HepG2 (cell line): ENCODE measurements around the gene PDK2. TPM values are rescaled to one million over a fixed set of nuclear protein-coding genes. Genes with fewer than 3 reads are reported as not detected.

Experiments used
- ETV6 ChIP-seq: sonication (generic); formaldehyde crosslinking; conservative IDR thresholded peaks from 2 replicates; pipeline ENCODE4 v1.4.0; 2020; ENCODE audit warnings: missing genetic modification reagents
- FOXK1 ChIP-seq: sonication (generic); formaldehyde crosslinking; IDR thresholded peaks from 2 replicates; pipeline ENCODE4 v1.4.0; 2020; ENCODE audit warnings: low read depth, missing genetic modification reagents, borderline replicate concordance
- MEIS1 ChIP-seq: sonication (generic); formaldehyde crosslinking; IDR thresholded peaks from 2 replicates; pipeline ENCODE4 v1.9.0; 2021; ENCODE audit warnings: mild to moderate bottlenecking, missing genetic modification reagents, moderate library complexity, borderline replicate concordance
- NBN ChIP-seq: fragments of 450-650 bp; conservative IDR thresholded peaks from 2 replicates; pipeline ENCODE4 v1.6.1; 2017
- SATB2 ChIP-seq: sonication (generic); formaldehyde crosslinking; IDR thresholded peaks from 2 replicates; pipeline ENCODE4 v1.5.0; 2020; ENCODE audit warnings: missing genetic modification reagents
- SMAD9 ChIP-seq: sonication (generic); formaldehyde crosslinking; IDR thresholded peaks from 2 replicates; pipeline ENCODE4 v1.5.1; 2020; ENCODE audit warnings: mild to moderate bottlenecking, missing genetic modification reagents
- SP4 ChIP-seq: sonication (generic); formaldehyde crosslinking; IDR thresholded peaks from 2 replicates; pipeline ENCODE4 v1.8.1; 2023; ENCODE audit warnings: mild to moderate bottlenecking, missing genetic modification reagents
- ZBTB7B ChIP-seq: sonication (generic); formaldehyde crosslinking; IDR thresholded peaks from 2 replicates; pipeline ENCODE4 v1.4.0; 2020; ENCODE audit warnings: missing genetic modification reagents
- ZNF451 ChIP-seq: sonication (generic); formaldehyde crosslinking; IDR thresholded peaks from 2 replicates; pipeline ENCODE4 v1.5.0; 2020; ENCODE audit warnings: mild to moderate bottlenecking, missing genetic modification reagents
- ZNF558 ChIP-seq: sonication (generic); formaldehyde crosslinking; IDR thresholded peaks from 2 replicates; pipeline ENCODE4 v1.9.0; 2022; ENCODE audit warnings: mild to moderate bottlenecking, missing genetic modification reagents, borderline replicate concordance
- ZNF646 ChIP-seq: sonication (generic); formaldehyde crosslinking; IDR thresholded peaks from 2 replicates; pipeline ENCODE4 v1.9.0; 2021; ENCODE audit warnings: mild to moderate bottlenecking, missing genetic modification reagents
- ZNF674 ChIP-seq: sonication (generic); formaldehyde crosslinking; IDR thresholded peaks from 2 replicates; pipeline ENCODE4 v1.5.0; 2020; ENCODE audit warnings: low read depth, mild to moderate bottlenecking, missing genetic modification reagents
- ZNF710 ChIP-seq: sonication (generic); formaldehyde crosslinking; IDR thresholded peaks from 2 replicates; pipeline ENCODE4 v1.5.0; 2020; ENCODE audit warnings: mild to moderate bottlenecking, missing genetic modification reagents, borderline replicate concordance
- ZNF713 ChIP-seq: sonication (generic); formaldehyde crosslinking; IDR thresholded peaks from 2 replicates; pipeline ENCODE4 v1.4.0; 2020; ENCODE audit warnings: mild to moderate bottlenecking, missing genetic modification reagents
- polyA plus RNA-seq, 8 experiments: library from polyadenylated mRNA; depleted of rRNA in 3 of 8; stranded (reverse) in 7 of 8; unstranded in 1 of 8; fragments of >200 nt; fragmentation: Illumina TruSeq in 4 of 8; extraction: Trizol in 4 of 8; gene quantifications; 2 replicates each; pipeline versions ENCODE4 v1.2.1 to v1.2.3, GENCODE V29; 2011 to 2016; ENCODE audit warnings: low read depth in 4 of 8, missing spikeins in 1 of 8, mixed read lengths in 1 of 8; ENCODE audit not compliant: insufficient read depth in 1 of 8
- total RNA-seq, 5 experiments: library from RNA; depleted of rRNA; stranded (reverse); fragments of >200 nt; fragmentation: Illumina TruSeq; extraction: Trizol; gene quantifications; 2 replicates each; pipeline ENCODE4 v1.2.3, GENCODE V29; 2016; ENCODE audit warnings: low read depth in 1 of 5
- TF ChIP-seq, protein P1 (sequence below): sonication (generic); formaldehyde crosslinking; IDR thresholded peaks from 2 replicates; pipeline ENCODE4 v1.5.1; 2020; ENCODE audit warnings: missing genetic modification reagents, mild to moderate bottlenecking, borderline replicate concordance

The PDK2 gene
- total and polyA plus RNA-seq, 2 of the 13 experiments (the other 11 are each of a cell fraction or from before 2014, with no cell fraction given): 18.5 to 59.7 TPM

GRCh38 chr17:50161023-50161910 lies 66.1 kb downstream of the PDK2 start (continued):
- TF ChIP-seq ZNF710 (CRISPR knock-in tag) (no peak), FOXK1 (CRISPR knock-in tag) (peak; percentile 84; the same call in 1 of the 2 replicates), MEIS1 (CRISPR knock-in tag) (peak; percentile 51; the same call in 1 of the 2 replicates), SMAD9 (no peak), ZNF558 (CRISPR knock-in tag) (no peak), ZNF646 (CRISPR knock-in tag) (no peak), NBN (no peak), ZNF674 (CRISPR knock-in tag) (no peak), SATB2 (CRISPR knock-in tag) (no peak), ZNF451 (CRISPR knock-in tag) (peak; percentile 73; the same call in 1 of the 2 replicates), ETV6 (CRISPR knock-in tag) (no peak), ZNF713 (CRISPR knock-in tag) (no peak), ZBTB7B (peak; percentile 63; the same call in 1 of the 2 replicates), SP4 (CRISPR knock-in tag) (peak; percentile 36; the same call in 1 of the 2 replicates)
- TF ChIP-seq, protein P1, sequence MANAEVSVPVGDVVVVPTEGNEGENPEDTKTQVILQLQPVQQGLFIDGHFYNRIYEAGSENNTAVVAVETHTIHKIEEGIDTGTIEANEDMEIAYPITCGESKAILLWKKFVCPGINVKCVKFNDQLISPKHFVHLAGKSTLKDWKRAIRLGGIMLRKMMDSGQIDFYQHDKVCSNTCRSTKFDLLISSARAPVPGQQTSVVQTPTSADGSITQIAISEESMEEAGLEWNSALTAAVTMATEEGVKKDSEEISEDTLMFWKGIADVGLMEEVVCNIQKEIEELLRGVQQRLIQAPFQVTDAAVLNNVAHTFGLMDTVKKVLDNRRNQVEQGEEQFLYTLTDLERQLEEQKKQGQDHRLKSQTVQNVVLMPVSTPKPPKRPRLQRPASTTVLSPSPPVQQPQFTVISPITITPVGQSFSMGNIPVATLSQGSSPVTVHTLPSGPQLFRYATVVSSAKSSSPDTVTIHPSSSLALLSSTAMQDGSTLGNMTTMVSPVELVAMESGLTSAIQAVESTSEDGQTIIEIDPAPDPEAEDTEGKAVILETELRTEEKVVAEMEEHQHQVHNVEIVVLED (CRISPR knock-in tag): peak; percentile 75
